Ovary (tissue), 3 donors: ENCODE results near the gene R3HCC1L.

Experiments
- POLR2A ChIP-seq: fragments of 450-650 bp; IDR thresholded peaks from one replicate; pipeline ENCODE4 v1.6.1; 2017; ENCODE audit warnings: antibody characterized with exemption, mild to moderate bottlenecking, moderate library complexity
- TF ChIP-seq, protein P1 (sequence below), 3 donors: fragments of 450-650 bp in 2 of 3; fragments of 200-600 bp in 1 of 3; IDR thresholded peaks; one replicate each; pipeline versions ENCODE4 v1.5.1 to v1.8.0; 2016 to 2022; ENCODE audit warnings: antibody characterized with exemption in 3 of 3, mild to moderate bottlenecking in 1 of 3
- donor health status: DM: no; HTN: no; CAD: no.

DNA sequence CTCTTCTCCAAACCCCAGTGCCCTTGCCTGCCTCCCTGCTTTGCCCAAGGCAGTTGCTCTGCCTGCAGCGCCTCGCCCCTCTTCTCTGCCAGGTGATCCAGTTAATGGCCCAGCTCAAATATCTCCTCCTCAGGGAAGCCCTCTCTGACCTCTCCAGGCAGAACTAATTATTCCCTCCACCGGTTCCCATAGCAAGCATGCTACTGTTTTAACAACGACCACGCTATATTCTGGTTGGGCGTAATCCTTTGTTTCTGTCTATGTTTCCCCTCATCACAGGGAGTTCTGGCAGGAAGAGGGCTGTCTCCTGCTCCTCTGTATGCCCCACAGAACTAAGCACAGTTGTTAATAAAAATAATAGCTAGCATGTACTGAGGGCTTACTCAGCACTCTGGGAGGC, 36.8 kb upstream of the R3HCC1L start:
- TF ChIP-seq, protein P1, sequence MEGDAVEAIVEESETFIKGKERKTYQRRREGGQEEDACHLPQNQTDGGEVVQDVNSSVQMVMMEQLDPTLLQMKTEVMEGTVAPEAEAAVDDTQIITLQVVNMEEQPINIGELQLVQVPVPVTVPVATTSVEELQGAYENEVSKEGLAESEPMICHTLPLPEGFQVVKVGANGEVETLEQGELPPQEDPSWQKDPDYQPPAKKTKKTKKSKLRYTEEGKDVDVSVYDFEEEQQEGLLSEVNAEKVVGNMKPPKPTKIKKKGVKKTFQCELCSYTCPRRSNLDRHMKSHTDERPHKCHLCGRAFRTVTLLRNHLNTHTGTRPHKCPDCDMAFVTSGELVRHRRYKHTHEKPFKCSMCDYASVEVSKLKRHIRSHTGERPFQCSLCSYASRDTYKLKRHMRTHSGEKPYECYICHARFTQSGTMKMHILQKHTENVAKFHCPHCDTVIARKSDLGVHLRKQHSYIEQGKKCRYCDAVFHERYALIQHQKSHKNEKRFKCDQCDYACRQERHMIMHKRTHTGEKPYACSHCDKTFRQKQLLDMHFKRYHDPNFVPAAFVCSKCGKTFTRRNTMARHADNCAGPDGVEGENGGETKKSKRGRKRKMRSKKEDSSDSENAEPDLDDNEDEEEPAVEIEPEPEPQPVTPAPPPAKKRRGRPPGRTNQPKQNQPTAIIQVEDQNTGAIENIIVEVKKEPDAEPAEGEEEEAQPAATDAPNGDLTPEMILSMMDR (IDR thresholded peaks at IDR 0.05) = no peak
- no peak for TF ChIP-seq POLR2A
